ENCODE data around the gene PCDHAC2. TPM values are rescaled to one million over a fixed set of nuclear protein-coding genes. Genes with fewer than 3 reads are reported as not detected.

The PCDHAC2 gene
- total and polyA plus RNA-seq, 2 experiments from 2014 or later, result 18.9 to 47.8 TPM

DNA sequence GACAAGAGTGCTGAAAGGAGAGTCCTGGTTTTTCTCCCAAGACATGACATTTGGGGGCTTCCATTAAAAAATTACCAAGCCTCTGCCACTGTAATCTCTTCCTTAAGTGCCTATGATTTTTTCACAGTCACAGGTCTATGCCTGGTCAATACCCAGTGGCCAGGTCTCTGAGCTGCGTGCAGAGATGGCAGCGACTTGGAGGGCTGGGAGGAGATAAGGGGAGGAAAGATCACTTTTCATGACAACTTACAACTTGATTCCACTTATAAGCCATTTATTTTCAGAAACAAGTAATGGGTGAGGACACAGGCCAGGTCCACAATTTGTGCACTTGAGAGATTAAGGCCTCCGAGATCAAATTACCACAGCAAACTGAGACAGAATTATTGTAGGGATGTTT, 1.9 kb upstream of the PCDHAC2 start:
- Histone ChIP-seq H3K9me3 (ENCODE audit: low read depth) (no peaks in the 10 kb centered on the region), H3K4me1 (ENCODE audit: low read depth) (peaks cover 33% of the 10 kb centered on the region), H3K36me3 (no peaks in the 10 kb centered on the region), H3K27me3 (peaks cover 19% of the 10 kb centered on the region), H3K4me3 (no peak overlapping the region), H3K27ac (peak overlapping the region; percentile 15)
- TF ChIP-seq, protein P1, sequence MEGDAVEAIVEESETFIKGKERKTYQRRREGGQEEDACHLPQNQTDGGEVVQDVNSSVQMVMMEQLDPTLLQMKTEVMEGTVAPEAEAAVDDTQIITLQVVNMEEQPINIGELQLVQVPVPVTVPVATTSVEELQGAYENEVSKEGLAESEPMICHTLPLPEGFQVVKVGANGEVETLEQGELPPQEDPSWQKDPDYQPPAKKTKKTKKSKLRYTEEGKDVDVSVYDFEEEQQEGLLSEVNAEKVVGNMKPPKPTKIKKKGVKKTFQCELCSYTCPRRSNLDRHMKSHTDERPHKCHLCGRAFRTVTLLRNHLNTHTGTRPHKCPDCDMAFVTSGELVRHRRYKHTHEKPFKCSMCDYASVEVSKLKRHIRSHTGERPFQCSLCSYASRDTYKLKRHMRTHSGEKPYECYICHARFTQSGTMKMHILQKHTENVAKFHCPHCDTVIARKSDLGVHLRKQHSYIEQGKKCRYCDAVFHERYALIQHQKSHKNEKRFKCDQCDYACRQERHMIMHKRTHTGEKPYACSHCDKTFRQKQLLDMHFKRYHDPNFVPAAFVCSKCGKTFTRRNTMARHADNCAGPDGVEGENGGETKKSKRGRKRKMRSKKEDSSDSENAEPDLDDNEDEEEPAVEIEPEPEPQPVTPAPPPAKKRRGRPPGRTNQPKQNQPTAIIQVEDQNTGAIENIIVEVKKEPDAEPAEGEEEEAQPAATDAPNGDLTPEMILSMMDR (IDR thresholded peaks at IDR 0.05; ENCODE audit: low read depth, low read length), result no peak
- peak in 1 of 2 donors; percentile 88 for DNase-seq (ENCODE audit: low read depth in 1 of 2, low spot score in 1 of 2)

DNA sequence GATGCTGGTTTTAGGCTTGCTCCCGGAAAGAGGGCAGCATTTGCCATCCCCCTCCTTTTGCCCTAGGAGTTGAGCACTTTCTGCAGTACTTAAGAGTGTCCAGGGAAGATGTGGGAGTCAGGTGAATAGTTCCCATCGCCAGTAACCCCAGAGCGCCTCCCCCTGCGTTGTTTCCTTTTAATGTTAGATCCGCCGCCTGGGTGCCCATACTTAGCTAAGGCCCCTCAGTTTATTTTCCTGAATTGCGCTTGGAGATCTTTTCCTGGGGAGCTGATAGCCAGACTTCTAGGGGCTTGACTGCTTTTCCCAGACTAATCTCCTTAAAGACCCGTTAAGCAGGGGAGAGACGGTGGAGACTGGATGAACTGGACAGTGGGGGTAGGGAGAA, 377 bp upstream of the PCDHAC2 start:
- Histone ChIP-seq H3K4me1 (ENCODE audit: low read depth) (peaks cover 43% of the 10 kb centered on the region), H3K9me3 (ENCODE audit: low read depth) (no peaks in the 10 kb centered on the region), H3K27me3 (peaks cover 19% of the 10 kb centered on the region), H3K36me3 (no peaks in the 10 kb centered on the region), H3K4me3 (peak overlapping the region; percentile 61), H3K27ac (no peak overlapping the region)
- DNase-seq (ENCODE audit: low read depth in 1 of 2, low spot score in 1 of 2), result peak in 1 of 2 donors; percentile 1
- TF ChIP-seq, protein P1 (IDR thresholded peaks at IDR 0.05; ENCODE audit: low read depth, low read length), result no peak

DNA sequence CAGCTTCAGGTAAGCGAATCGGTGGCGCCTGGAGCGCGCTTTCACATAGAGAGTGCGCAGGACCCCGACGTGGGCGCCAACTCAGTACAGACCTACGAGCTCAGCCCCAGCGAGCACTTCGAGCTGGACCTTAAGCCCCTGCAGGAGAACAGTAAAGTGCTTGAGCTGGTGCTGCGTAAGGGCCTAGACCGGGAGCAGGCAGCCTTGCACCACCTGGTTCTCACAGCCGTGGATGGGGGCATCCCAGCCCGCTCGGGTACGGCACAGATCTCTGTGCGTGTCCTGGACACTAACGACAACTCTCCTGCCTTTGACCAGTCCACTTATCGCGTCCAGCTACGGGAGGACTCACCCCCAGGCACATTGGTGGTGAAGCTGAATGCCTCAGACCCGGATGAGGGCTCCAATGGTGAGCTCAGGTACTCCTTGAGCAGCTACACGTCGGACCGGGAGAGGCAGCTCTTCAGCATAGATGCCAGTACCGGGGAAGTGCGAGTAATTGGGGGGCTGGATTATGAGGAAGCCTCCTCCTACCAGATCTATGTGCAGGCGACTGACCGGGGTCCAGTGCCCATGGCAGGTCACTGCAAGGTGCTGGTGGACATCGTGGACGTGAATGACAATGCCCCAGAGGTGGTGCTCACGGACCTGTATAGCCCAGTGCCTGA, 1.1 kb downstream of the PCDHAC2 start:
- TF ChIP-seq, protein P1 (IDR thresholded peaks at IDR 0.05; ENCODE audit: low read depth, low read length), result no peak
- no peaks in the 10 kb centered on the region for H3K36me3 ChIP-seq
- H3K4me1 ChIP-seq (ENCODE audit: low read depth), result peaks cover 47% of the 10 kb centered on the region
- H3K4me3 ChIP-seq, result peak overlapping the region; percentile 61
- H3K27ac ChIP-seq, result no peak overlapping the region
- no peaks in the 10 kb centered on the region for H3K9me3 ChIP-seq (ENCODE audit: low read depth)
- DNase-seq (ENCODE audit: low read depth in 1 of 2, low spot score in 1 of 2), result no peak
- peaks cover 19% of the 10 kb centered on the region for H3K27me3 ChIP-seq

DNA sequence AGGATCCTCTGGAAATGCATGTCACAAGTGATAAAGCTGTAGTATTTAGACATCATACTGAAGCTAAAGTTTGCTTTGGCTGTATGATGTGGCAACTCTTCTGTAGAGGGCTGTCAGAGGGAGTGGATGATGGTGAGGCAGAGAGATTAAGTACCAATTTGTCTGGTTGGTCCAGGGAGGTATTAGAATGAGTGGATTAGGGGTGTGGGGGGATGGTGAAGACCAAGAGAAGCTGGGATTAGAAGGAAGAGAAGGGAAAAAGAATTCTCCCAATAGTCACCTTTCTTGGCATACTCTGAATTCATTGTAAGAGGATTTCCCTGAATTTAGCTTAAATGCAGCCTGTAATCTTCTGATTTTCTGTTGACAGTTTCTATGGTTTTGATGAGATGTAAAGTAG, 3.6 kb downstream of the PCDHAC2 start:
- TF ChIP-seq, protein P1 (IDR thresholded peaks at IDR 0.05; ENCODE audit: low read depth, low read length), result no peak
- no peak for DNase-seq (ENCODE audit: low read depth in 1 of 2, low spot score in 1 of 2)
- H3K27me3 ChIP-seq, result peaks cover 19% of the 10 kb centered on the region
- H3K9me3 ChIP-seq (ENCODE audit: low read depth), result no peaks in the 10 kb centered on the region
- no peaks in the 10 kb centered on the region for H3K36me3 ChIP-seq
- no peak overlapping the region for H3K4me3 ChIP-seq
- no peak overlapping the region for H3K27ac ChIP-seq
- peaks cover 26% of the 10 kb centered on the region for H3K4me1 ChIP-seq (ENCODE audit: low read depth)

DNA sequence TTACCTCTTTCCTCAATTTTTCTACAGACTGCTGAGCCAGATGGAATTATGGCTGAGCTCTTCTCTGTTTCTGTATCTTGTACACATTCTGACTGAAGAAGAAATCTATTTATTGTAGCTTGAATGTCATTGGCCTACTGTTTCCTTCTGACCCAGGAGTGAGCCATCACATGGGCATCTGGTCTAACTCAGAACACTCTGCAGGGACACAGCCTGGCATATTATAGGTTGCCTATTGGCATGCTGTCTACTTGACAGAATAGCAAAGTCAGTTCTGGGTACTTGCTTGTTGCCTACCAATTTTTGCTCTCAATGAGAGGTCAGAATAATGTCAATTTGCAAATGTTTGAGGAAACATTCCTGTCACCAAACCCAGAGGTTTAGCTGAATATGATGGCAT, 7.3 kb downstream of the PCDHAC2 start:
- TF ChIP-seq, protein P1 (IDR thresholded peaks at IDR 0.05; ENCODE audit: low read depth, low read length), result no peak
- H3K27ac ChIP-seq, result no peak overlapping the region

More for the DNA sequence above, 7.3 kb downstream of the PCDHAC2 start:
- Histone ChIP-seq H3K9me3 (ENCODE audit: low read depth) (no peaks in the 10 kb centered on the region), H3K36me3 (no peaks in the 10 kb centered on the region), H3K4me1 (ENCODE audit: low read depth) (peaks cover 27% of the 10 kb centered on the region), H3K4me3 (no peak overlapping the region), H3K27me3 (peaks cover 2% of the 10 kb centered on the region)
- DNase-seq (ENCODE audit: low read depth in 1 of 2, low spot score in 1 of 2), result no peak

Data from cardiac muscle cell (in vitro differentiated cells and primary cell).